KMS-11 (cell line): Measurements from ENCODE around the gene MACROD1.

ENCODE experiments used
- H2AFZ ChIP-seq: fragments of 200-600 bp; sonication (generic); 2 replicates; pipeline ENCODE4 v1.6.1; 2016; ENCODE audit warnings: antibody characterized with exemption, mixed run types, low read depth
- H3K27ac ChIP-seq: fragments of 200-600 bp; sonication (generic); 2 replicates; pipeline ENCODE4 v1.6.1; 2016; ENCODE audit warnings: mild to moderate bottlenecking, mixed run types
- H3K27me3 ChIP-seq: fragments of 200-600 bp; sonication (generic); 2 replicates; pipeline ENCODE4 v1.6.1; 2017; ENCODE audit warnings: mild to moderate bottlenecking, low read depth, mixed run types, moderate library complexity; ENCODE audit not compliant: insufficient read depth
- H3K36me3 ChIP-seq: fragments of 200-600 bp; sonication (generic); 2 replicates; pipeline ENCODE4 v1.6.1; 2017; ENCODE audit warnings: mild to moderate bottlenecking, mixed run types; ENCODE audit not compliant: insufficient read depth
- H3K4me1 ChIP-seq: fragments of 200-600 bp; sonication (generic); 2 replicates; pipeline ENCODE4 v1.6.1; 2016; ENCODE audit warnings: mild to moderate bottlenecking, low read depth, mixed run types; ENCODE audit not compliant: poor library complexity, severe bottlenecking
- H3K4me2 ChIP-seq: fragments of 200-600 bp; sonication (generic); 2 replicates; pipeline ENCODE4 v1.7.0; 2016; ENCODE audit warnings: mild to moderate bottlenecking, mixed run types
- H3K4me3 ChIP-seq: fragments of 200-600 bp; sonication (generic); IDR thresholded peaks from 2 replicates; pipeline ENCODE4 v1.6.1; 2017; ENCODE audit warnings: low read depth, low read length, mixed read lengths; ENCODE audit not compliant: insufficient read depth
- H3K79me2 ChIP-seq: fragments of 200-600 bp; sonication (generic); 2 replicates; pipeline ENCODE4 v1.6.1; 2016; ENCODE audit warnings: low read depth, mixed run types; ENCODE audit not compliant: insufficient read depth
- H3K9ac ChIP-seq: fragments of 200-600 bp; sonication (generic); 2 replicates; pipeline ENCODE4 v1.6.1; 2016; ENCODE audit warnings: mild to moderate bottlenecking, mixed run types
- H4K20me1 ChIP-seq: fragments of 200-600 bp; sonication (generic); 2 replicates; pipeline ENCODE4 v1.6.1; 2016; ENCODE audit warnings: mild to moderate bottlenecking, mixed run types; ENCODE audit not compliant: insufficient read depth
- TF ChIP-seq, protein P1 (sequence below): fragments of 200-600 bp; sonication (generic); conservative IDR thresholded peaks from 2 replicates; pipeline ENCODE4 v1.6.1; 2017; ENCODE audit warnings: low read depth, mild to moderate bottlenecking, antibody characterized with exemption, low read length, moderate library complexity, mixed read lengths

Gene MACROD1

DNA sequence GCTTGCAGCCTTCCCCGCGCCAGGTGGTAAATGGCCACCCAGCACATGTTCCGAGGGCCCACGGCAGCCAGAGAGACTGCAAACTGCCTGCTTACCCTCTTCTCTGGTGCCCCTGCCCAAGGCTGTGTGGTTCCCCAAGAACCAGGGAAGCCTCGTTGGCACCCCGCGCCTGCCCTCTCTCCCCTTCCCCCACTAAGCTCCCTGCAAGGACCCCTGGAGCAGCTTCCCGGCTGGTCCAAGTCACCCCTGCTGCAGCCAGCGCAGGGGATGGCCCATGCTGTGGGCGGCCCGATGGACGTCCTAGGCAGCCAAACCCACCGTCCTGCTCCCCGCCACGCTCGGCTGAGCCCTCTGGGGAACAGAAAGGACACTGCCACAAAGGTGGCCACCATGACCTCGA is 30.2 kb downstream of the MACROD1 start:
- TF ChIP-seq, protein P1, sequence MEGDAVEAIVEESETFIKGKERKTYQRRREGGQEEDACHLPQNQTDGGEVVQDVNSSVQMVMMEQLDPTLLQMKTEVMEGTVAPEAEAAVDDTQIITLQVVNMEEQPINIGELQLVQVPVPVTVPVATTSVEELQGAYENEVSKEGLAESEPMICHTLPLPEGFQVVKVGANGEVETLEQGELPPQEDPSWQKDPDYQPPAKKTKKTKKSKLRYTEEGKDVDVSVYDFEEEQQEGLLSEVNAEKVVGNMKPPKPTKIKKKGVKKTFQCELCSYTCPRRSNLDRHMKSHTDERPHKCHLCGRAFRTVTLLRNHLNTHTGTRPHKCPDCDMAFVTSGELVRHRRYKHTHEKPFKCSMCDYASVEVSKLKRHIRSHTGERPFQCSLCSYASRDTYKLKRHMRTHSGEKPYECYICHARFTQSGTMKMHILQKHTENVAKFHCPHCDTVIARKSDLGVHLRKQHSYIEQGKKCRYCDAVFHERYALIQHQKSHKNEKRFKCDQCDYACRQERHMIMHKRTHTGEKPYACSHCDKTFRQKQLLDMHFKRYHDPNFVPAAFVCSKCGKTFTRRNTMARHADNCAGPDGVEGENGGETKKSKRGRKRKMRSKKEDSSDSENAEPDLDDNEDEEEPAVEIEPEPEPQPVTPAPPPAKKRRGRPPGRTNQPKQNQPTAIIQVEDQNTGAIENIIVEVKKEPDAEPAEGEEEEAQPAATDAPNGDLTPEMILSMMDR: no peak
- Histone ChIP-seq H3K9ac (no peak overlapping the region), H3K27ac (no peak overlapping the region)

DNA sequence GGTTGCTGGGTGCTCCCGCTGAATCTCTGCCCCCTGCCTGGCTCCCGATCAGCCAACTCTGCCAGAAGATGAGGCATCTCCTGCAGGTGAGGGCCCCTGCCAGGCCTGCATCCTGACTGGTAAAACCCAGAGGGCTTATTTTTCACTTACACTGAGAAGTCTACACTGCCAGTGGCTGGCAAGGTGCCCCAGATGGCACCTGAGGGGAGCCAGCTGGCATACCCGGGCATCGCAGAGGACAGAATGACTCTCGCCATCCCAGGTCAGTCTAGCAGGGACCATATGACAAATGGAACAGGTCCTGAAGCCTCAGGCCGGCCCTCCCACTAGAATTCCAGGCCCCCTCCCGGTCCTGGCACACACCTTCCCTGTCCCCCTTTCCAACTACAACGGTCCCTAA is 30.9 kb downstream of the MACROD1 start:
- Histone ChIP-seq H3K4me1 (no peaks in the 10 kb centered on the region), H4K20me1 (no peaks in the 10 kb centered on the region), H2AFZ (no peak overlapping the region), H3K9ac (no peak overlapping the region), H3K27me3 (no peaks in the 10 kb centered on the region), H3K4me2 (no peak overlapping the region), H3K79me2 (no peaks in the 10 kb centered on the region), H3K4me3 (no peak overlapping the region), H3K27ac (no peak overlapping the region), H3K36me3 (no peaks in the 10 kb centered on the region)
- TF ChIP-seq, protein P1: no peak

More for the DNA sequence above, 30.2 kb downstream of the MACROD1 start:
- Histone ChIP-seq H3K4me1 (no peaks in the 10 kb centered on the region), H3K36me3 (no peaks in the 10 kb centered on the region), H3K79me2 (no peaks in the 10 kb centered on the region), H3K4me2 (no peak overlapping the region), H2AFZ (no peak overlapping the region), H3K4me3 (no peak overlapping the region), H3K27me3 (no peaks in the 10 kb centered on the region), H4K20me1 (no peaks in the 10 kb centered on the region)

DNA sequence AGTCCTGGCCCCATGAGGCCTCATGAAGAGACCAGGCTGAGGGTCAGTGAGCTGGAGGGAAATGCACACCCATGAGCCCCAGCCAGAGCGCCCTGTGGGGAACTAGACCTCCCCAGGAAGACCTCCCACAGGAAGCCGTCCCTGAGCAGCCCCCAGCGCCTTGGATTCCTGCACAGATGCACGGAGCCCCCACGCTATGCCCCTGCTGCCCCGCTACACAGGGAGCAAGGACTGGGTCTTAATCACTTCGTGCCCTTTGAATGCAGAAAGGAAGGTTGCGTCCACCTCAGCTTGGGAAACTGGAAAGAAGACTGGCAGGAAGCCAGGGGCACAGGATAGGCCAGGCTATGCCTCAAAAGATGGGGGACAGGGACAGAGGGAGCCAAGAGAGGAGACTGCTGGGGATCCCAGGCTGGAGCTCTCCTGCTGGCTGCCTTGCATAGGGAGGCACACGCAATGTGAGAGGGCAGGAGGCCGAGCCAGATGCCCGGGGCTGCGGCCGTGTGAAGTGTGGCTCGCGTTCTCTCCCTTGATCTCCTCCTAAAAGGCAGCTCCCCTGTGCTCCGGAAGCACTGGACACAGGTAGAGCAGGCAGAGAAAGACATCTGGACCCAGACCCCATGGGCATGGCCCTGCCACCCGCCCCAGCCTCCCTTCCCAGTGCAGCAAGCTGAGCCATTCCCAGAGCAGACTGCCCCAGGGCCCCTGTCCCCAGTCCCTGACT is 32.8 kb downstream of the MACROD1 start:
- Histone ChIP-seq H3K27ac (no peak overlapping the region), H2AFZ (no peak overlapping the region), H3K79me2 (no peaks in the 10 kb centered on the region), H3K36me3 (no peaks in the 10 kb centered on the region), H3K27me3 (no peaks in the 10 kb centered on the region), H3K4me1 (no peaks in the 10 kb centered on the region), H3K9ac (no peak overlapping the region), H3K4me3 (no peak overlapping the region), H3K4me2 (no peak overlapping the region), H4K20me1 (no peaks in the 10 kb centered on the region)
- TF ChIP-seq, protein P1: no peak

DNA sequence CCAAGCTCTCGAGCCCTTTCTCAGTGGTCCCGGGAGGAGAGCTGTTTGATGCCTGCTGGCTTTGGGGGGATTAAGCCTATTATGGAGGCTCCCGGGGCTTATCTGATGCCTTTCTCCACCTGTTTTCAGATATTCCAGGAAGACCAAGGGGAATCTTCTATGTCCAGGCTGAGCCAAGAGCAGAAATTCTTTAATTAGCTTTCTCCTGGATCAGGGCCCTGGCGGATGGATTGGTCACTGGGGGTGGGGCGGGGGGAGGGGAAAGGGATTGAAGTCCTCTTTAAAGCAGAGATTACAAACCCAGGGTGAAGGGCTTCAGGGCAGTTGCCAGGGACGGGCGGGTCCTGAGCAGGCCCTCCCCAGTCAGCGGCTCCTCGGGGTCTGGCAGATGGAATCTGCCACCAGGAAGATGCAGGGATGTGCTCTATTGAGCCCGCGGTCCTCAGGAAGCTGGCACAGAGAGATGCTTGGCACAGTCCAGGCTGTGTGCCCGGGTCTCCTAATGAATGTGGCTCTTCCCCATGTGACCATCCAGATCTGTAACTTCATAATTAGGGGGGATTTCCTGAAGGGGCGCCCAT is 33.6 kb downstream of the MACROD1 start:
- Histone ChIP-seq H3K4me1 (no peaks in the 10 kb centered on the region), H3K27ac (no peak overlapping the region), H3K9ac (no peak overlapping the region), H3K4me3 (no peak overlapping the region), H2AFZ (no peak overlapping the region), H3K4me2 (no peak overlapping the region), H3K79me2 (no peaks in the 10 kb centered on the region), H3K36me3 (no peaks in the 10 kb centered on the region), H4K20me1 (no peaks in the 10 kb centered on the region), H3K27me3 (no peaks in the 10 kb centered on the region)
- TF ChIP-seq, protein P1: no peak
